HL-60 (cell line): ENCODE measurements around the gene DARS2.

ENCODE experiments used
- DNase-seq, 2 experiments: peaks; one replicate each; pipeline ENCODE4 v3.0.0-alpha.2; 2010 to 2020; ENCODE audit warnings: low read depth in 1 of 2, low spot score in 1 of 2
- H3K27ac ChIP-seq: fragments of 250-450 bp; sonication (Bioruptor Pico); replicated peaks from 2 replicates; pipeline ENCODE4 v1.5.1; 2020; ENCODE audit warnings: mild to moderate bottlenecking, moderate library complexity
- H3K27me3 ChIP-seq: fragments of 250-450 bp; sonication (Bioruptor Pico); 2 replicates; pipeline ENCODE4 v1.5.1; 2021; ENCODE audit warnings: mild to moderate bottlenecking, moderate library complexity; ENCODE audit not compliant: insufficient read depth, poor library complexity, severe bottlenecking
- H3K4me3 ChIP-seq: replicated peaks from 2 replicates; pipeline ENCODE4 v1.5.1; 2011; ENCODE audit warnings: mild to moderate bottlenecking, control low read depth, low read length; ENCODE audit not compliant: insufficient read depth
- GABPA ChIP-seq: IDR thresholded peaks from 2 replicates; pipeline ENCODE4 v1.6.1; 2012; ENCODE audit warnings: low read depth
- POLR2AphosphoS5 ChIP-seq: IDR thresholded peaks from 2 replicates; pipeline ENCODE4 v1.6.1; 2012; ENCODE audit warnings: low read depth
- SPI1 ChIP-seq: IDR thresholded peaks from 2 replicates; pipeline ENCODE4 v1.6.1; 2012; ENCODE audit warnings: low read depth, mild to moderate bottlenecking, borderline replicate concordance
- TF ChIP-seq, protein P1 (sequence below): IDR thresholded peaks from 2 replicates; pipeline ENCODE4 v1.6.1; 2012; ENCODE audit warnings: low read depth; ENCODE audit not compliant: insufficient replicate concordance
- TF ChIP-seq, protein P2 (sequence below): IDR thresholded peaks from one replicate; pipeline ENCODE4 v1.5.1; 2011; ENCODE audit warnings: low read length, control low read depth, inconsistent platforms; ENCODE audit not compliant: insufficient read depth

DARS2 gene

DNA sequence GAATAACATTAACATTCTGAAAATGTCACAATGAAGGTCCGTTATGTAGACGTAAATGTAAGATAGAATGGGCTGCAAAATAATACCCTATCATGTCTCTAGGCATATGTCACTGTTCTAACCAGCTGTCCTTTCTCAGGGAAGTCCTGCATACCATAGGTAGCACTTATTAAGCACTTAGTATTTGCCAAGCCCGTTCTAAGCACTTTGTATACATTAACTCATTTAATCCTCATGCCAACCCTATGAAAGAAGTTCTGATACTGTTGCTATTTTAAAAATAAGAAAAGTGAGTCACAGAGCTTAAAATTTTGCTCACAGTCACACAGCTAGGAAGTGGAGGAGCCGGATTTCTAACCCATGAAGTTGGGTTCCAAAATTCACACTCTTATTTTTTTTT, 27.6 kb downstream of the DARS2 start:
- Histone ChIP-seq H3K27ac (no peak overlapping the region), H3K4me3 (no peak overlapping the region), H3K27me3 (no peaks in the 10 kb centered on the region)
- no peak for TF ChIP-seq SPI1
- TF ChIP-seq, protein P1, sequence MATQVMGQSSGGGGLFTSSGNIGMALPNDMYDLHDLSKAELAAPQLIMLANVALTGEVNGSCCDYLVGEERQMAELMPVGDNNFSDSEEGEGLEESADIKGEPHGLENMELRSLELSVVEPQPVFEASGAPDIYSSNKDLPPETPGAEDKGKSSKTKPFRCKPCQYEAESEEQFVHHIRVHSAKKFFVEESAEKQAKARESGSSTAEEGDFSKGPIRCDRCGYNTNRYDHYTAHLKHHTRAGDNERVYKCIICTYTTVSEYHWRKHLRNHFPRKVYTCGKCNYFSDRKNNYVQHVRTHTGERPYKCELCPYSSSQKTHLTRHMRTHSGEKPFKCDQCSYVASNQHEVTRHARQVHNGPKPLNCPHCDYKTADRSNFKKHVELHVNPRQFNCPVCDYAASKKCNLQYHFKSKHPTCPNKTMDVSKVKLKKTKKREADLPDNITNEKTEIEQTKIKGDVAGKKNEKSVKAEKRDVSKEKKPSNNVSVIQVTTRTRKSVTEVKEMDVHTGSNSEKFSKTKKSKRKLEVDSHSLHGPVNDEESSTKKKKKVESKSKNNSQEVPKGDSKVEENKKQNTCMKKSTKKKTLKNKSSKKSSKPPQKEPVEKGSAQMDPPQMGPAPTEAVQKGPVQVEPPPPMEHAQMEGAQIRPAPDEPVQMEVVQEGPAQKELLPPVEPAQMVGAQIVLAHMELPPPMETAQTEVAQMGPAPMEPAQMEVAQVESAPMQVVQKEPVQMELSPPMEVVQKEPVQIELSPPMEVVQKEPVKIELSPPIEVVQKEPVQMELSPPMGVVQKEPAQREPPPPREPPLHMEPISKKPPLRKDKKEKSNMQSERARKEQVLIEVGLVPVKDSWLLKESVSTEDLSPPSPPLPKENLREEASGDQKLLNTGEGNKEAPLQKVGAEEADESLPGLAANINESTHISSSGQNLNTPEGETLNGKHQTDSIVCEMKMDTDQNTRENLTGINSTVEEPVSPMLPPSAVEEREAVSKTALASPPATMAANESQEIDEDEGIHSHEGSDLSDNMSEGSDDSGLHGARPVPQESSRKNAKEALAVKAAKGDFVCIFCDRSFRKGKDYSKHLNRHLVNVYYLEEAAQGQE, result no peak
- TF ChIP-seq POLR2AphosphoS5, result no peak
- TF ChIP-seq, protein P2, sequence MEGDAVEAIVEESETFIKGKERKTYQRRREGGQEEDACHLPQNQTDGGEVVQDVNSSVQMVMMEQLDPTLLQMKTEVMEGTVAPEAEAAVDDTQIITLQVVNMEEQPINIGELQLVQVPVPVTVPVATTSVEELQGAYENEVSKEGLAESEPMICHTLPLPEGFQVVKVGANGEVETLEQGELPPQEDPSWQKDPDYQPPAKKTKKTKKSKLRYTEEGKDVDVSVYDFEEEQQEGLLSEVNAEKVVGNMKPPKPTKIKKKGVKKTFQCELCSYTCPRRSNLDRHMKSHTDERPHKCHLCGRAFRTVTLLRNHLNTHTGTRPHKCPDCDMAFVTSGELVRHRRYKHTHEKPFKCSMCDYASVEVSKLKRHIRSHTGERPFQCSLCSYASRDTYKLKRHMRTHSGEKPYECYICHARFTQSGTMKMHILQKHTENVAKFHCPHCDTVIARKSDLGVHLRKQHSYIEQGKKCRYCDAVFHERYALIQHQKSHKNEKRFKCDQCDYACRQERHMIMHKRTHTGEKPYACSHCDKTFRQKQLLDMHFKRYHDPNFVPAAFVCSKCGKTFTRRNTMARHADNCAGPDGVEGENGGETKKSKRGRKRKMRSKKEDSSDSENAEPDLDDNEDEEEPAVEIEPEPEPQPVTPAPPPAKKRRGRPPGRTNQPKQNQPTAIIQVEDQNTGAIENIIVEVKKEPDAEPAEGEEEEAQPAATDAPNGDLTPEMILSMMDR, result no peak
- TF ChIP-seq GABPA, result no peak
- no peak for DNase-seq

DNA sequence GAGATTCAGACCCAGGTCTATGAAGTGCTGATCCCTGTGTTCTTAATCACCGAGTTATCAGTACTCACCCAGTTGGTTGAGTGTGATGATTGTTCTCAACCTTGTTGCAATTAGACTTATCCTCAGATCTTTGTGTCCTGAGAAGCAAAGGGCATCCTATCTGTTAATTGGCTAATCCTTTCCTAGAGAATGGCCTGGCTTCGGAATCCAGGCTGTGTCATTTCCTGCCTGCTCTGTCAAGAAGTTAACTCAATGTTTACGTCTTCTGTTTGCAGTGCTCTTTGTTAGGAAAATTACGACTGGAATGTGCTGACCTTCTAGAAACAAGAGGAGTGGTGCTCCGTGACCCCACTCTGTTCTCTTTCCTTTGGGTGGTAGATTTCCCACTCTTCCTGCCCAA, 28.6 kb downstream of the DARS2 start:
- TF ChIP-seq POLR2AphosphoS5, result no peak
- Histone ChIP-seq H3K27me3 (no peaks in the 10 kb centered on the region), H3K4me3 (no peak overlapping the region), H3K27ac (no peak overlapping the region)
- DNase-seq, result no peak

DNA sequence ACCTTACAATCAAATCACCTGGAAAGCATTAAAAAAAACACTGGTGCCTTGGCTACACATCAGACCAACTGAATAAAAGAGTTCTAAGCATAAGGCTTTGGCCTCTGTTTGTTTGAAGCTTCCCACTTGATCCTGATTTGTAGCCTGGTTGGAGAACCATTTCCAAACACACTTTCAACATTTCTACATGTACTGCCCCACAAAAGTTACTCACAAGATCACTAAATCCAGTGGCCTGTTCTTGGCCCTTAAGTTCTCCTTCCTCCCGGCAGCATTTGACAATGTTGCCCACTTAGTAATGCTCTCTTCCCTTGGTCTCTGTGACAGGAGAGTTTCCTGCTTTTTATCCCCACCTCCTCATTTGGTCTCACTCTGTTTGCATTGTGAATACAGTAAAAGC, 31.5 kb downstream of the DARS2 start:
- DNase-seq, result no peak
- no peak overlapping the region for H3K27ac ChIP-seq
- H3K4me3 ChIP-seq, result no peak overlapping the region
- no peaks in the 10 kb centered on the region for H3K27me3 ChIP-seq
- TF ChIP-seq, protein P2, result no peak
- TF ChIP-seq GABPA, result no peak
- no peak for TF ChIP-seq POLR2AphosphoS5
- TF ChIP-seq, protein P1, result no peak
- TF ChIP-seq SPI1, result no peak

DNA sequence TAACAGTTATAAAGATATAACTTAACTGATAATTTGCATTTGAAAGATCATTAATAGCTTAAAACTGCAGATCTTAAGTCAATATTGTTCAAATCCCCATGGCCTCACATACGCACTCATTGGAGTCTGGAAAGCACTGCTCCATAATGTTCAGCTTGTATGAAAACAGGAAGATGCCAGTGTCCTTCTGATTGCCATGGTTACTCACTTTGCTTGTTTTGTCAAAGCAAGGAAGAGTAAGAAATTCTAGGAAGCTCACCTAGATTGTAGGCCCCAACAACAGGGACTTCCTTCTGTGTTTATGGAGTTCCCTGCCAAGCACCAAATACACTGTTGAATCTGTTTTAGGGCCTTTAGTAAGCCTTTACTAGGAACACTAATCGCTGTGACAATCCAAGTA, 32.4 kb downstream of the DARS2 start:
- DNase-seq, result no peak
- TF ChIP-seq GABPA (no peak), SPI1 (no peak)
- TF ChIP-seq, protein P2, result no peak
- no peaks in the 10 kb centered on the region for H3K27me3 ChIP-seq
- H3K27ac ChIP-seq, result no peak overlapping the region
- no peak overlapping the region for H3K4me3 ChIP-seq
